Trophoblast cell (in vitro differentiated cells and primary cell): ENCODE results near the gene PIK3CG.
"Not testable (repeated sequence)": the region's sequence is repeated elsewhere in the genome, so short reads cannot be mapped to it uniquely, and the experiment has no call there.

Experiments
- DNase-seq, 2 donors: peaks; one replicate each; pipeline ENCODE4 v3.0.0-alpha.2; 2016
- H2AFZ ChIP-seq: 2 replicates; pipeline ENCODE4 v1.6.1; 2013; ENCODE audit warnings: low read length, moderate library complexity, mild to moderate bottlenecking; ENCODE audit not compliant: insufficient read depth, poor library complexity
- H2AK5ac ChIP-seq: 2 replicates; pipeline ENCODE4 v1.6.1; 2013; ENCODE audit warnings: mild to moderate bottlenecking, low read length
- H2BK120ac ChIP-seq: 2 replicates; pipeline ENCODE4 v1.6.1; 2013; ENCODE audit warnings: low read length, mild to moderate bottlenecking, moderate library complexity; ENCODE audit not compliant: insufficient read depth, poor library complexity
- H2BK12ac ChIP-seq: 2 replicates; pipeline ENCODE4 v1.6.1; 2013; ENCODE audit warnings: mild to moderate bottlenecking, low read length, moderate library complexity
- H2BK5ac ChIP-seq: 2 replicates; pipeline ENCODE4 v1.6.1; 2013; ENCODE audit warnings: low read length, low read depth, moderate library complexity, mild to moderate bottlenecking; ENCODE audit not compliant: poor library complexity
- H3K14ac ChIP-seq: 2 replicates; pipeline ENCODE4 v1.6.1; 2013; ENCODE audit warnings: mild to moderate bottlenecking, low read length
- H3K18ac ChIP-seq: 2 replicates; pipeline ENCODE4 v1.6.1; 2013; ENCODE audit warnings: mild to moderate bottlenecking, low read length
- H3K23ac ChIP-seq: 2 replicates; pipeline ENCODE4 v1.6.1; 2013; ENCODE audit warnings: low read length
- H3K27ac ChIP-seq: 2 replicates; pipeline ENCODE4 v1.5.1; 2013; ENCODE audit warnings: low read depth, mild to moderate bottlenecking, inconsistent platforms, low read length, moderate library complexity
- H3K27me3 ChIP-seq: 2 replicates; pipeline ENCODE4 v1.6.1; 2013; ENCODE audit warnings: inconsistent platforms, mild to moderate bottlenecking, low read length, moderate library complexity; ENCODE audit not compliant: insufficient read depth
- H3K36me3 ChIP-seq, 2 experiments: 1 replicate in 1 of 2; 2 replicates in 1 of 2; pipeline ENCODE4 v1.6.1; 2013; ENCODE audit warnings: low read length in 2 of 2, mild to moderate bottlenecking in 2 of 2, moderate library complexity in 1 of 2; ENCODE audit not compliant: insufficient read depth in 2 of 2, control insufficient read depth in 1 of 2
- H3K4ac ChIP-seq: 2 replicates; pipeline ENCODE4 v1.6.1; 2013; ENCODE audit warnings: low read depth, mild to moderate bottlenecking, low read length, moderate library complexity
- H3K4me1 ChIP-seq, 2 experiments: 1 replicate in 1 of 2; 2 replicates in 1 of 2; pipeline ENCODE4 v1.6.1; 2013; ENCODE audit warnings: low read length in 2 of 2, mild to moderate bottlenecking in 2 of 2, moderate library complexity in 1 of 2; ENCODE audit not compliant: insufficient read depth in 2 of 2, control insufficient read depth in 1 of 2
- H3K4me2 ChIP-seq: 2 replicates; pipeline ENCODE4 v1.6.1; 2013; ENCODE audit warnings: inconsistent platforms, mild to moderate bottlenecking, low read length, moderate library complexity
- H3K4me3 ChIP-seq: 2 replicates; pipeline ENCODE4 v1.5.1; 2013; ENCODE audit warnings: mild to moderate bottlenecking, low read depth, low read length, inconsistent platforms
- H3K79me1 ChIP-seq: one replicate; pipeline ENCODE4 v1.6.1; 2013; ENCODE audit warnings: low read length
- H3K79me2 ChIP-seq: 2 replicates; pipeline ENCODE4 v1.6.1; 2013; ENCODE audit warnings: low read length, mild to moderate bottlenecking; ENCODE audit not compliant: control insufficient read depth, insufficient read depth, poor library complexity
- H3K9ac ChIP-seq: 2 replicates; pipeline ENCODE4 v1.6.1; 2013; ENCODE audit warnings: mild to moderate bottlenecking, low read length
- H3K9me3 ChIP-seq: 2 replicates; pipeline ENCODE4 v1.6.1; 2013; ENCODE audit warnings: low read depth, mild to moderate bottlenecking, control low read depth, inconsistent platforms, low read length; ENCODE audit not compliant: insufficient read depth
- H4K12ac ChIP-seq: 2 replicates; pipeline ENCODE4 v1.6.1; 2013; ENCODE audit warnings: low read depth, mild to moderate bottlenecking, low read length, moderate library complexity
- H4K8ac ChIP-seq: 2 replicates; pipeline ENCODE4 v1.6.1; 2013; ENCODE audit warnings: low read depth, mild to moderate bottlenecking, low read length, moderate library complexity
- H4K91ac ChIP-seq: one replicate; pipeline ENCODE4 v1.6.1; 2013; ENCODE audit warnings: low read depth, mild to moderate bottlenecking, low read length, moderate library complexity
- WGBS: extraction: QIAGEN DNeasy Blood & Tissue Kit; methylation state at CpG from one replicate; pipeline ENCODE4 v1.1.7; 2013; ENCODE audit warnings: missing lambda C conversion rate; ENCODE audit not compliant: insufficient read length, insufficient coverage; ENCODE audit errors: extremely low coverage; 5-methylcytosine and 5-hydroxymethylcytosine counted together

PIK3CG gene

GRCh38 chr7:106938122-106938521, 73.0 kb downstream of the PIK3CG start:
- not testable (repeated sequence) for H3K18ac ChIP-seq, H2BK12ac ChIP-seq, H2AFZ ChIP-seq, H3K4me3 ChIP-seq, H2BK120ac ChIP-seq, H3K4ac ChIP-seq, DNase-seq, H3K9me3 ChIP-seq, H4K91ac ChIP-seq, H3K27me3 ChIP-seq, H3K4me2 ChIP-seq, H3K27ac ChIP-seq, H4K8ac ChIP-seq, H3K4me1 ChIP-seq, H2AK5ac ChIP-seq, H4K12ac ChIP-seq, H2BK5ac ChIP-seq, H3K79me1 ChIP-seq, H3K14ac ChIP-seq, H3K23ac ChIP-seq, H3K36me3 ChIP-seq, H3K79me2 ChIP-seq, H3K9ac ChIP-seq
- WGBS, result no CpG with 5 or more reads among the region's 7 CpGs

- no peaks in the 10 kb centered on the region for H3K79me2 ChIP-seq
- no peaks in the 10 kb centered on the region for H3K36me3 ChIP-seq
- no peak overlapping the region for H2AFZ ChIP-seq
- H3K23ac ChIP-seq, result no peak overlapping the region
- no peaks in the 10 kb centered on the region for H3K4me1 ChIP-seq
- H3K9me3 ChIP-seq, result no peaks in the 10 kb centered on the region
- H2BK12ac ChIP-seq, result no peak overlapping the region
- no peak overlapping the region for H4K91ac ChIP-seq
- H3K18ac ChIP-seq, result no peak overlapping the region
- WGBS, result no CpG with 5 or more reads among the region's 5 CpGs
- no peak overlapping the region for H2BK5ac ChIP-seq
- no peak overlapping the region for H3K9ac ChIP-seq
- no peak overlapping the region for H3K4ac ChIP-seq
- no peak overlapping the region for H3K14ac ChIP-seq
- no peak for DNase-seq
- no peak overlapping the region for H3K27ac ChIP-seq
- no peak overlapping the region for H4K8ac ChIP-seq
- no peak overlapping the region for H2BK120ac ChIP-seq
- no peak overlapping the region for H2AK5ac ChIP-seq
- H4K12ac ChIP-seq, result no peak overlapping the region
- no peaks in the 10 kb centered on the region for H3K79me1 ChIP-seq
- H3K4me2 ChIP-seq, result no peak overlapping the region
- no peak overlapping the region for H3K4me3 ChIP-seq
- H3K27me3 ChIP-seq, result no peaks in the 10 kb centered on the region
Observed at GRCh38 chr7:106938803-106939202, 73.7 kb downstream of the PIK3CG start.

GRCh38 chr7:106944035-106944665, 79.1 kb downstream of the PIK3CG start:
- Histone ChIP-seq H3K79me1 (no peaks in the 10 kb centered on the region), H4K91ac (no peak overlapping the region), H3K36me3 (no peaks in the 10 kb centered on the region), H3K4ac (no peak overlapping the region), H2BK5ac (no peak overlapping the region), H2BK12ac (no peak overlapping the region), H3K4me1 (no peaks in the 10 kb centered on the region), H3K23ac (no peak overlapping the region), H3K18ac (no peak overlapping the region), H2AFZ (no peak overlapping the region), H4K8ac (no peak overlapping the region), H3K79me2 (no peaks in the 10 kb centered on the region), H3K14ac (no peak overlapping the region), H3K27me3 (no peaks in the 10 kb centered on the region), H3K27ac (no peak overlapping the region), H2BK120ac (no peak overlapping the region), H4K12ac (no peak overlapping the region), H2AK5ac (no peak overlapping the region), H3K4me2 (no peak overlapping the region), H3K9me3 (peaks cover 2% of the 10 kb centered on the region), H3K4me3 (no peak overlapping the region), H3K9ac (no peak overlapping the region)
- no CpG with 5 or more reads among the region's 9 CpGs for WGBS
- DNase-seq, result no peak

- Histone ChIP-seq H3K4me2 (no peak overlapping the region), H3K14ac (no peak overlapping the region), H3K18ac (no peak overlapping the region), H3K4me1 (no peaks in the 10 kb centered on the region), H3K9me3 (peaks cover 2% of the 10 kb centered on the region), H3K4ac (no peak overlapping the region), H2AK5ac (no peak overlapping the region), H3K79me2 (no peaks in the 10 kb centered on the region), H3K27ac (no peak overlapping the region), H2BK120ac (no peak overlapping the region), H4K91ac (no peak overlapping the region), H3K9ac (no peak overlapping the region), H3K27me3 (no peaks in the 10 kb centered on the region), H2AFZ (no peak overlapping the region), H3K23ac (no peak overlapping the region), H4K8ac (no peak overlapping the region), H4K12ac (no peak overlapping the region), H3K36me3 (no peaks in the 10 kb centered on the region), H2BK12ac (no peak overlapping the region), H2BK5ac (no peak overlapping the region), H3K4me3 (no peak overlapping the region), H3K79me1 (no peaks in the 10 kb centered on the region)
- peak; percentile 73 to 95 for DNase-seq
- no CpG with 5 or more reads among the region's 1 CpG for WGBS
Observed at GRCh38 chr7:106947244-106947728, 82.2 kb downstream of the PIK3CG start.
